ENCODE measurements around the gene NRXN3. TPM values are rescaled to one million over a fixed set of nuclear protein-coding genes. Genes with fewer than 3 reads are reported as not detected.

Gene NRXN3
- total RNA-seq, 1 experiment from 2014 or later = not detected

DNA sequence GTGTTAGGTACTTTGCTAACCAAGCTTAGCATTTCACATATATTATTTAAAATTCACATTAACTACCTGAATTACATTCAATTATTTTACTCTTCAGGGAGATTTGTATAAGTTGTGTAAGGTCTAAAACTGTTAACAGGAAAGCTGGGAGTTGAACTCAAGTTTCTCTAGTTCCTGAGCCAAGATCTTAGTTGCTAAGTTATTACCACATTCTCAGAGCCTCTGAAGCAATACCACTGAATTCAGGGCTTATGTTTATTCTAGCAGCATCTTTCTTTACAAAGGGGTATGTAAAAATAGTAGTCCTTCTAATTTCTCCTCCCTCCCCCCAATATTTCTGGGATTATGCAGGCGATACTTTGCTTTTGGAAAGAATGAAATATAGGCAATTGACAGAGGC, 1254.3 kb downstream of the NRXN3 start:
- H3K9me3 ChIP-seq (ENCODE audit: control insufficient read depth in 1 of 2, insufficient read depth in 1 of 2, low read depth in 1 of 2, low read length in 2 of 2) = peaks cover 5 to 14% of the 10 kb centered on the region in 2 experiments; a peak in 2 of 4 replicates
- no peak for ATAC-seq

More for the DNA sequence above, 1254.3 kb downstream of the NRXN3 start:
- Histone ChIP-seq H3K27ac (ENCODE audit: low read depth, low read length) (no peak overlapping the region), H3K79me2 (ENCODE audit: insufficient read depth, low read length) (no peaks in the 10 kb centered on the region), H3K4me3 (replicated peaks in 1 of 2; ENCODE audit: low read depth in 1 of 2, low read length in 2 of 2) (no peak overlapping the region), H2AFZ (ENCODE audit: low read depth, low read length, poor library complexity, severe bottlenecking) (no peak overlapping the region), H3K4me1 (ENCODE audit: control insufficient read depth in 1 of 2, insufficient read depth in 2 of 2, low read length in 2 of 2) (no peaks in the 10 kb centered on the region), H3K9ac (ENCODE audit: low read length) (no peak overlapping the region), H3K4me2 (ENCODE audit: low read length) (no peak overlapping the region), H3K36me3 (ENCODE audit: control insufficient read depth in 1 of 2, insufficient read depth in 2 of 2, low read length in 2 of 2) (no peaks in the 10 kb centered on the region), H3K27me3 (ENCODE audit: insufficient read depth, low read length) (no peaks in the 10 kb centered on the region), H3K9me2 (ENCODE audit: insufficient read depth) (no peaks in the 10 kb centered on the region), H4K20me1 (ENCODE audit: insufficient read depth) (no peaks in the 10 kb centered on the region)
- ChIA-PET RAD21 (ENCODE audit: low non-redundant PET in 1 of 2, low total read pairs in 2 of 2, uncharacterized antibody in 2 of 2, unreplicated experiment in 2 of 2) (no interaction called here), CTCF (no interaction called here), POLR2A (no interaction called here)
- BruUV-seq (replicated peaks) = no TSS peak
- intact Hi-C loops (cut with micrococcal nuclease) = no loop called here
- TF ChIP-seq ZNF274 (IDR thresholded peaks at IDR 0.05; ENCODE audit: low read depth, low read length) = no peak
- no peak for TF ChIP-seq CEBPB (IDR thresholded peaks at IDR 0.05; ENCODE audit: low read depth)
- TF ChIP-seq POLR2AphosphoS5 (IDR thresholded peaks at IDR 0.05; ENCODE audit: low read depth, low read length) = no peak
- TF ChIP-seq ZFX (IDR thresholded peaks at IDR 0.05) = no peak
- TF ChIP-seq REST (IDR thresholded peaks at IDR 0.05; ENCODE audit: low read depth) = no peak
- TF ChIP-seq YY1 (IDR thresholded peaks at IDR 0.05; ENCODE audit: extremely low read depth, insufficient replicate concordance, low read depth, low read length) = no peak
- TF ChIP-seq EZH2 (IDR thresholded peaks at IDR 0.05) = no peak
- TF ChIP-seq SRF (IDR thresholded peaks at IDR 0.05; ENCODE audit: low read depth) = no peak
- TF ChIP-seq CBX3 (IDR thresholded peaks at IDR 0.05; ENCODE audit: low read depth) = no peak
- no peak for TF ChIP-seq SP1 (IDR thresholded peaks at IDR 0.05; ENCODE audit: low read depth)
- no peak for TF ChIP-seq EGR1 (IDR thresholded peaks at IDR 0.05; ENCODE audit: low read depth)
- DNase-seq (ENCODE audit: low read depth, low spot score) = no peak

Data from HCT116 (cell line).